GM12891 (cell line): Measurements from ENCODE around the gene TRIP4.

Experiments
- POLR2A ChIP-seq: IDR thresholded peaks from 2 replicates; pipeline ENCODE4 v1.6.1; 2011; ENCODE audit warnings: low read depth, low read length, control low read depth
- POLR2AphosphoS5 ChIP-seq: IDR thresholded peaks from 2 replicates; pipeline ENCODE4 v1.6.1; 2011; ENCODE audit warnings: low read depth, low read length, control low read depth

DNA sequence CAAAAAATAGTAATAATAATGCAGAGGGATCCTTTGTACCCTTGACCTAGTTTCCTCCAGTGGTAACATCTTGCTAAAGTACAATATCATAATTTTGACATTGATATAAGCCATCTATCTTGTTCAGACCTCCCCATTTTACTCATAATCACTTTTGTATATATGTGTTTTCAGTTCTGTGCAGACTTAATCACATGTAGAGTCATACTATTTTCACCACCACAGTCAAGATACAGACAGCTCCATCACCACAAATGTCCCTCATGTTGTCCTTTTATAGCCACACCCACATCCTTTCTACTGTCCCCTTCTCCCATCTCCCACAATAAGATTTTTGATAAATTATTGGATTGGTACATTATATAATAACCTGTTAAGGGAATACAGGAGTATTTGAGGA is 98.2 kb downstream of the TRIP4 start:
- TF ChIP-seq POLR2A (no peak), POLR2AphosphoS5 (no peak)
